Bronchial epithelial cell (primary cell): Measurements from ENCODE around the gene CEMIP2. TPM values are rescaled to one million over a fixed set of nuclear protein-coding genes. Genes with fewer than 3 reads are reported as not detected.

Experiments used
- DNase-seq: peaks from one replicate; pipeline ENCODE4 v3.0.0-alpha.2; 2010; ENCODE audit warnings: low read depth
- FAIRE-seq: peaks from 2 replicates; lab custom pipeline; 2011; peaks lifted over from hg19 to GRCh38; lab: Jason Lieb, UNC
- H3K27me3 ChIP-seq: 2 replicates; pipeline ENCODE4 v1.5.1; 2011; ENCODE audit warnings: low read length; ENCODE audit not compliant: control insufficient read depth, insufficient read depth
- H3K36me3 ChIP-seq: 2 replicates; pipeline ENCODE4 v1.5.1; 2011; ENCODE audit warnings: low read length; ENCODE audit not compliant: control insufficient read depth, insufficient read depth
- H3K4me3 ChIP-seq: 2 replicates; pipeline ENCODE4 v1.5.1; 2011; ENCODE audit warnings: mild to moderate bottlenecking, low read depth, low read length, control low read depth
- total RNA-seq: library from RNA; depleted of rRNA; stranded (reverse); fragments of >200 nt; gene quantifications from 2 replicates; pipeline ENCODE4 v1.2.1, GENCODE V29; 2014
- TF ChIP-seq, protein P1 (sequence below): IDR thresholded peaks from 2 replicates; pipeline ENCODE4 v1.5.1; 2011; ENCODE audit warnings: mild to moderate bottlenecking, moderate library complexity, low read length, control low read depth, inconsistent platforms; ENCODE audit not compliant: insufficient read depth, severe bottlenecking

The CEMIP2 gene
- total RNA-seq, 1 donor from 2014 or later = 37.6 TPM

- TF ChIP-seq, protein P1, sequence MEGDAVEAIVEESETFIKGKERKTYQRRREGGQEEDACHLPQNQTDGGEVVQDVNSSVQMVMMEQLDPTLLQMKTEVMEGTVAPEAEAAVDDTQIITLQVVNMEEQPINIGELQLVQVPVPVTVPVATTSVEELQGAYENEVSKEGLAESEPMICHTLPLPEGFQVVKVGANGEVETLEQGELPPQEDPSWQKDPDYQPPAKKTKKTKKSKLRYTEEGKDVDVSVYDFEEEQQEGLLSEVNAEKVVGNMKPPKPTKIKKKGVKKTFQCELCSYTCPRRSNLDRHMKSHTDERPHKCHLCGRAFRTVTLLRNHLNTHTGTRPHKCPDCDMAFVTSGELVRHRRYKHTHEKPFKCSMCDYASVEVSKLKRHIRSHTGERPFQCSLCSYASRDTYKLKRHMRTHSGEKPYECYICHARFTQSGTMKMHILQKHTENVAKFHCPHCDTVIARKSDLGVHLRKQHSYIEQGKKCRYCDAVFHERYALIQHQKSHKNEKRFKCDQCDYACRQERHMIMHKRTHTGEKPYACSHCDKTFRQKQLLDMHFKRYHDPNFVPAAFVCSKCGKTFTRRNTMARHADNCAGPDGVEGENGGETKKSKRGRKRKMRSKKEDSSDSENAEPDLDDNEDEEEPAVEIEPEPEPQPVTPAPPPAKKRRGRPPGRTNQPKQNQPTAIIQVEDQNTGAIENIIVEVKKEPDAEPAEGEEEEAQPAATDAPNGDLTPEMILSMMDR = no peak
- FAIRE-seq = no peak
- H3K27me3 ChIP-seq = no peaks in the 10 kb centered on the region
- peaks cover 2% of the 10 kb centered on the region for H3K36me3 ChIP-seq
- no peak overlapping the region for H3K4me3 ChIP-seq
- no peak for DNase-seq
Measured at GRCh38 chr9:71746023-71746757, 22.1 kb downstream of the CEMIP2 start.

DNA sequence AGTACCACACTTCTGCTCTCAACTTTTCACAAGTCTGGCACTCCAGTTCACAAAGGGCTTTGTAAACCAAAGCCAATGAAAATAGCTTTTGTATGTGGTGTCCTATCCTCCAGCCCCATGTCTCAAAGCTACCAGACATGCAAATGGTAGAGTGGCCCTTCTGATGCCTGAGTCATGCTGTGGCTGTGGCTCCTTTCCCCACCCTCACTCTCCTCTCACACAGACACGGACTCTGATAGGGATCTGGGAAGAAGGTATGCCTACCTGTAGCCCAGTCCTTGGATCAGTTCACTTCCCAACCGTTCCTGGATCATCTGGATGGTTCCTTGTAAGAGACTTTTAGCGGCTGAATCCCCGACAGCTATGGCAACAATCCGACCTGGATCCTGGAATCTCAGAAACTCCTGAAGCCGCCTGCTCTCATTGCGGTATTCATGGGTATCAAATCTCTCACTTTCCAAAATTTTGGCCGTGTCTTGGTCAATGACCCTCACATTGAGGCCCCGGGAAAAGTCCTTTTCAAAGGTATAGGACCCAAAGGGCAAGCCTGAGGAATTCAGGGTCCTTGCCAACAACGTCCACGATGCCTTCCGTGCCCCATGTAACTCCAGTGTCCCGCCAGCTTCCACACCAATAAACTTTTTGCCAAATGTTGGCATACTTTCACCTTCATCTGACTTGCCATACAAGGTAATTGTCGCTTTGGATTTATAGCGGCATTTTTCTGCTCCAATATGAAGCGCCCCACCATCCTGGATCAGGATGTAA, 23.4 kb downstream of the CEMIP2 start:
- no peak for FAIRE-seq
- DNase-seq = no peak
- TF ChIP-seq, protein P1 = no peak
- no peaks in the 10 kb centered on the region for H3K27me3 ChIP-seq
- no peak overlapping the region for H3K4me3 ChIP-seq
- peaks cover 2% of the 10 kb centered on the region for H3K36me3 ChIP-seq

DNA sequence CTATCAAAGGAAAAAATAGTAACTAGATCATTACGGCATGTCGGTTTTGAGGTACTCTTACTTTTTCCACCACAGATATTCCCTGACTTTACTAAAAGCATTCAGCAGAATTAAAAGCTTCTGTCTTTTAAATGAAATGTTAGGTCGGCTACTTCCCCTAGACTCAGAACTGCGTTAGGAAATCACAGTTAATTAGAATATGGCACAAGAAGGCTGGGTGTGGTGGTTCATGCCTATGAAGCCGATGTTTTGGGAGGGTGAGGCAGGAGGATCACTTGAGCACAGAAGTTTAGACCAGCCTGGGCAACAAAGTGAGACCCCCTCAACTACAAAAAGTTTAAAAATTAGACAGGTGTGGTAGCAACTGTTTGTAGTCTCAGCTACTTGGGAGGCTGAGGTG, 24.4 kb downstream of the CEMIP2 start:
- Histone ChIP-seq H3K27me3 (no peaks in the 10 kb centered on the region), H3K36me3 (peaks cover 5% of the 10 kb centered on the region), H3K4me3 (no peak overlapping the region)
- FAIRE-seq (no peak), DNase-seq (no peak)
- TF ChIP-seq, protein P1 = no peak

DNA sequence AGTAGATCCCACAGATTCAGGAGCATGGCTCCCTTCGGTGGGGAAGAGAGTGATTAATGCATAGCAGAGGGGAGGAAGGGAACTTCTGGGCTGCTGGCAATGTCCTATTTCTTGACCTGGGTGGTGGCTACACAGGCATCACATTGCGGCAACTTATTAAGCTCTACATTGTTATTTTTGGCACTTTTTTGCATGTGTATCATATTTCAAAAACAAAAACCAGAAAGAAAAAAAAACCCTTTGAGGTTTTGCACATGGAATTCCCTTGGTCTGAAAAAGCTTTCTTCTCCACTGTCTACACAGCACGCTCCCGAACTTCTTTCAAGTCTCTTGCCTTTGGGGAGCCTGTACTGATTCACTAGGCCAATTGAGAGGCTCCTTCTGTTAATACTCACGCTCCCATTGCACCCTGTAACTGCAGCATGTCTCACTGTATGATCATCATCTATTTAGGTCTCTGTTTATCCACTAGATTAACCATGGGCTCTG, 25.1 kb downstream of the CEMIP2 start:
- no peaks in the 10 kb centered on the region for H3K27me3 ChIP-seq
- no peak overlapping the region for H3K4me3 ChIP-seq
- H3K36me3 ChIP-seq = peaks cover 5% of the 10 kb centered on the region
- TF ChIP-seq, protein P1 = no peak
- DNase-seq (no peak), FAIRE-seq (no peak)

DNA sequence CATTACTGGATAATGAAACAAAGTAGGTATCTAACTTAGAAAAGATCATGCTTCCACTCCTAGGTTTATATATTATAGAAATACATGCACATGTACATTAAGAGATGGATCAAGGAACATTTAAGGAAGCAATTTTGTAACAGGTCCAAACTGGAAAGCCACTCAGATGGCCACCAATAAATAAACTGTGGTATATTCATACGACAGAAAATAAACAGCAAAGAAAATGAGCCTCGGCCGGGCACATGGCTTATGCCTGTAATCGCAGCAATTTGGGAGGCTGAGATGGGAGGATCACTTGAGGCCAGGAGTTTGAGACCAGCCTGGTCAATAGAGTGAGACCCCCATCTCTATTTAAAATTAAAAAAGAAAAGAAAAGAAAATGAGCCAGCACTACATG, 25.6 kb downstream of the CEMIP2 start:
- FAIRE-seq (no peak), DNase-seq (no peak)
- H3K27me3 ChIP-seq = no peaks in the 10 kb centered on the region
- TF ChIP-seq, protein P1 = no peak
- peaks cover 5% of the 10 kb centered on the region for H3K36me3 ChIP-seq
- no peak overlapping the region for H3K4me3 ChIP-seq
